Lower lobe of right lung (tissue), 2 donors: ENCODE results near the gene GRK1. TPM values are rescaled to one million over a fixed set of nuclear protein-coding genes. Genes with fewer than 3 reads are reported as not detected.

Experiments
- ATAC-seq, 2 donors: fragments of 200-7000 bp; cut with Tn5 transposase; one replicate each; pipeline ENCODE4 v1.9.1; 2020 to 2022; ENCODE audit warnings: mild to moderate bottlenecking in 2 of 2, moderate library complexity in 2 of 2
- DNase-seq: peaks from one replicate; pipeline ENCODE4 v3.0.0-alpha.2; 2020
- H3K27ac ChIP-seq: fragments of 200-600 bp; one replicate; pipeline ENCODE4 v1.8.0; 2022
- H3K27me3 ChIP-seq: fragments of 200-600 bp; one replicate; pipeline ENCODE4 v1.8.0; 2022; ENCODE audit warnings: low read depth
- H3K36me3 ChIP-seq: fragments of 200-600 bp; one replicate; pipeline ENCODE4 v1.8.0; 2022; ENCODE audit warnings: mild to moderate bottlenecking
- H3K4me1 ChIP-seq: fragments of 200-600 bp; one replicate; pipeline ENCODE4 v1.8.0; 2022
- H3K4me3 ChIP-seq: fragments of 200-600 bp; one replicate; pipeline ENCODE4 v1.8.0; 2022; ENCODE audit warnings: mild to moderate bottlenecking
- H3K9me3 ChIP-seq: fragments of 200-600 bp; one replicate; pipeline ENCODE4 v1.8.0; 2022
- intact Hi-C: fragments of 100-400 bp; cut with DNase I; formaldehyde crosslinking; loops from one replicate; pipeline ENCODE4 v1.11.0; 2022
- total RNA-seq: library from RNA; stranded (reverse); fragmentation: NEBNext Ultra II Directional; extraction: Animal tissue kit (Norgen Biotek cat#: 25700); gene quantifications from one replicate; pipeline ENCODE4 v1.2.1, GENCODE V29; 2021
- TF ChIP-seq, protein P1 (sequence below): fragments of 200-600 bp; IDR thresholded peaks from one replicate; pipeline ENCODE4 v1.8.0; 2022; ENCODE audit warnings: antibody characterized with exemption, mild to moderate bottlenecking
- donor health status: DM: no; HTN: yes; CAD: no; lungs with severe emphysema.

GRK1 gene
- total RNA-seq, 1 donor from 2014 or later, result not detected

- Histone ChIP-seq H3K27me3 (peaks cover 5% of the 10 kb centered on the region), H3K9me3 (no peaks in the 10 kb centered on the region), H3K27ac (no peak overlapping the region), H3K4me1 (peaks cover 6% of the 10 kb centered on the region), H3K4me3 (no peak overlapping the region), H3K36me3 (no peaks in the 10 kb centered on the region)
- DNase-seq (peak; percentile 40), ATAC-seq (no peak)
- TF ChIP-seq, protein P1, sequence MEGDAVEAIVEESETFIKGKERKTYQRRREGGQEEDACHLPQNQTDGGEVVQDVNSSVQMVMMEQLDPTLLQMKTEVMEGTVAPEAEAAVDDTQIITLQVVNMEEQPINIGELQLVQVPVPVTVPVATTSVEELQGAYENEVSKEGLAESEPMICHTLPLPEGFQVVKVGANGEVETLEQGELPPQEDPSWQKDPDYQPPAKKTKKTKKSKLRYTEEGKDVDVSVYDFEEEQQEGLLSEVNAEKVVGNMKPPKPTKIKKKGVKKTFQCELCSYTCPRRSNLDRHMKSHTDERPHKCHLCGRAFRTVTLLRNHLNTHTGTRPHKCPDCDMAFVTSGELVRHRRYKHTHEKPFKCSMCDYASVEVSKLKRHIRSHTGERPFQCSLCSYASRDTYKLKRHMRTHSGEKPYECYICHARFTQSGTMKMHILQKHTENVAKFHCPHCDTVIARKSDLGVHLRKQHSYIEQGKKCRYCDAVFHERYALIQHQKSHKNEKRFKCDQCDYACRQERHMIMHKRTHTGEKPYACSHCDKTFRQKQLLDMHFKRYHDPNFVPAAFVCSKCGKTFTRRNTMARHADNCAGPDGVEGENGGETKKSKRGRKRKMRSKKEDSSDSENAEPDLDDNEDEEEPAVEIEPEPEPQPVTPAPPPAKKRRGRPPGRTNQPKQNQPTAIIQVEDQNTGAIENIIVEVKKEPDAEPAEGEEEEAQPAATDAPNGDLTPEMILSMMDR, result no peak
- intact Hi-C loops, result no loop called here
Measured at GRCh38 chr13:113729187-113730019, 62.4 kb downstream of the GRK1 start.

- no peak overlapping the region for H3K4me3 ChIP-seq
- no peaks in the 10 kb centered on the region for H3K4me1 ChIP-seq
- ATAC-seq (no peak), DNase-seq (peak; percentile 34)
- no peak overlapping the region for H3K27ac ChIP-seq
- TF ChIP-seq, protein P1, result no peak
- intact Hi-C loops, result no loop called here
- no peaks in the 10 kb centered on the region for H3K9me3 ChIP-seq
- H3K36me3 ChIP-seq, result no peaks in the 10 kb centered on the region
- peaks cover 5% of the 10 kb centered on the region for H3K27me3 ChIP-seq
Measured at GRCh38 chr13:113730258-113730691, 63.3 kb downstream of the GRK1 start.

- peaks cover 5% of the 10 kb centered on the region for H3K27me3 ChIP-seq
- H3K36me3 ChIP-seq, result no peaks in the 10 kb centered on the region
- ATAC-seq, result no peak
- TF ChIP-seq, protein P1, result no peak
- no peaks in the 10 kb centered on the region for H3K9me3 ChIP-seq
- H3K27ac ChIP-seq, result no peak overlapping the region
- intact Hi-C loops, result no loop called here
- H3K4me1 ChIP-seq, result no peaks in the 10 kb centered on the region
- no peak overlapping the region for H3K4me3 ChIP-seq
- no peak for DNase-seq
Measured at GRCh38 chr13:113730831-113731191, 63.8 kb downstream of the GRK1 start.

- Histone ChIP-seq H3K4me1 (no peaks in the 10 kb centered on the region), H3K27ac (no peak overlapping the region), H3K27me3 (peaks cover 5% of the 10 kb centered on the region), H3K4me3 (no peak overlapping the region), H3K36me3 (no peaks in the 10 kb centered on the region), H3K9me3 (no peaks in the 10 kb centered on the region)
- ATAC-seq, result no peak
- intact Hi-C loops, result no loop called here
- DNase-seq, result peak; percentile 34
- TF ChIP-seq, protein P1, result no peak
Measured at GRCh38 chr13:113731192-113732175, 64.5 kb downstream of the GRK1 start.

DNA sequence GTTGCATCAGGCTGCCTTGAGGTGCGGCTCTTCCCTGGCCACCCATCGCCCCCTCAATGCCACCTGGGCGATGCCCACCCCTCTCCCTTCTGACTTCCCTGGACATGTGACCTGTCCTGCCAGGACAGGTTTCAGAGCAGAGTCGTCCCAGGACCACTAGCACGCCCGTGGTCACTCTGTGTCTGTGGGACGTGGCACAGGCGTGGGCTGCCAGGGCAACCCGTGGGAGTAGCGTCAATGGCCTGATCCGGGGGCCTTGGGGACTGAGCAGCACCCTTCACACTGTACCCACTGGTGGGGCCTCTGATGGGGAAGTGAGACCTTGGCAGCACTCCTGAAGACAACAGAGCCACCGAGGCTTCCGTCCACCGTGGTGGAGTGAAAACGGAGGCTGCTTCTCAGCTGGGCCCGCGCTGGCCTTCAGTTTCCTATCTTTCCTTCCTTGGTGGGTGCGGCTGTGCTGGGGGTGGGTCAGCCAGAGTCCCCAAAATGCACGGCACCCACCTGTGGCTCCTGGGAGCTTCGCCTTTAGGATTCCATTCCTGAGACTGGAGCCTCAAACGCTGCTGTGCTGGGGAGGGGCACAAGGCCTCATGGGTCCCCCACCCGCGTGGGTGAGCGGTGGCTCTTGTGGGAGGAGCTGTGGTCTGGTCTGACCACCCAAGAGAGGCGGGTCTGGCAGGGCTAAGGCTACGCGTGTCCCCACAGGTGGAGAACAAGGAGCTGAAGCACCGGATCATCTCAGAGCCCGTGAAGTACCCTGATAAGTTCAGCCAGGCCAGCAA is 65.3 kb downstream of the GRK1 start:
- H3K9me3 ChIP-seq, result no peaks in the 10 kb centered on the region
- H3K4me3 ChIP-seq, result no peak overlapping the region
- ATAC-seq, result no peak
- no peaks in the 10 kb centered on the region for H3K4me1 ChIP-seq
- TF ChIP-seq, protein P1, result no peak
- no peaks in the 10 kb centered on the region for H3K36me3 ChIP-seq
- H3K27ac ChIP-seq, result no peak overlapping the region
- peak; percentile 33 for DNase-seq
- intact Hi-C loops, result no loop called here
- H3K27me3 ChIP-seq, result peaks cover 5% of the 10 kb centered on the region
